ENCODE data around the gene ABTB1.

ABTB1 gene

DNA sequence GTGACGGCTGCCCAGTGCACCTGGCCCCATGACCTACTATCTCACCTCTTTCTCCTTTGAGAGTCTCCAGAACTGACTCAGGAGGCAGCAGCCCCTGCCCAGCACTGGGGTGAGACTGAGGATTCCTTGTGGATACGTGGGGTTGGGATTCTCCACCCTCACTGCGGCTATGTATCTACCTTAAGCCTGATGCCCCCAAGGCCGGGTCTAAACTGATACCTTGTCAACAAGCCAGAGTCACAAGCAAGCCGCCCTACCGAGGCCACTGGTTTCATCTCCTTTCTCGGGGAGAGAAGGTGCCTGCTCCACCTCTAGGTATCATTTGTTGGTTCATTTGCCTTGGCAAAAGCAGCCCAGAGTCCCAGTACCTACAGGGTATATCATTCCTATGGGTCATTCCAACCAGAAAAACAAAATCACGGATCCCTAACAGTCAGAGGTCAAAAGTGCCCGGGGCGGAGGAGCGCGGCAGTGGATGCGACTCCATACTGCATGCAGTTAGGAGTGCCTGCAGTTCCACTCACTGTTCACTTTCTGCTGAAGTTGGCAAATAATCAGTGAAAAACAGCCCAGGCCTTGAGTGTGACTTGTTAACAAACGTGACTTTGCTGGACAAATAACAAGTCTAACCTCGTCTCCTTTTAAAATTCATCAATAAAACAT, 47.5 kb downstream of the ABTB1 start:
- DNase-seq (ENCODE audit: low spot score) = no peak

DNA sequence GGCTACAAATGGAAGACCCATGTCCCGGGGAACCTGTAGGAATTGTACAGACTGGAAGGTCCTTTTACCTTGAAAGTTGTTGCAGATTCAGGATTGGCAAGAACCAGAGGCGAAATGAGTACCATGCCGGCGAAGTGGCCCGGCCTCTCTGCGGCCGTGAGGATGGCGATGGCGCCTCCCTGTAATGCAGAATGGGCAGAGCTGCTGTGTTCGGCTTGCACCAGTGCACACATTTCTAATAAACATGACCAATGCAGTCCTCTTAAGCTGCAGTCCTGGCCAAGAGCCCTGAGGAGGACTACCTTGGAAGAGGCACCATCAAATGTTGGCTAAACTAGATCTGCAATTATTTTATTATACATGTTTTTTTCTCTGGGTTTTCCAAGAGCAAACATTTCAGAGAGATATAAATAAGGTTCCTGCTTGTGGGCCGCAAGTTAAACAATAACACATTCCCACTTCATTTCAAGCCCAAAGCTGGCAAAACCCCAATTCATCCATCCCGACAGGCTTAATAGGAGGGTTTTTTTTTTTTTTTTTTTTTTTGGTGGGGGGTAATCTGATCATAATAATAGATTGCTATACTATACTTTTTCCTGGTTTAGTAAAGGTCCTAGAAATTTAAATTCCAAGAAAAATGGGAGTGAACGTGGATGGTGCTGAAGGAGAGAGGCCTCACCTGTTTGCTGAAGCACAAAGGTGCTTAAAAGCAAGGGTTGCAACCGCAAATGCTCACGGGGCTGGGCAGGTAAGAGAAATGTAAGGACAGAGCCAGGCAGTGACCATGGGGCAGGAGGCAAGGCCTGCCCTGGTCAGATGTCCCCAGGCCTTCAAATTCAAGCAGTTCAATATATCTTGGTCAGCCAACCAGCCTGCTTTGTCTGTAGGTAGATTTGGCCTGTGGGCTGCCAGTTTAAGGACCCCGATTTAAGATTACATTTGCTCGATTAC, 48.5 kb downstream of the ABTB1 start:
- no peak for DNase-seq (ENCODE audit: low spot score)

DNA sequence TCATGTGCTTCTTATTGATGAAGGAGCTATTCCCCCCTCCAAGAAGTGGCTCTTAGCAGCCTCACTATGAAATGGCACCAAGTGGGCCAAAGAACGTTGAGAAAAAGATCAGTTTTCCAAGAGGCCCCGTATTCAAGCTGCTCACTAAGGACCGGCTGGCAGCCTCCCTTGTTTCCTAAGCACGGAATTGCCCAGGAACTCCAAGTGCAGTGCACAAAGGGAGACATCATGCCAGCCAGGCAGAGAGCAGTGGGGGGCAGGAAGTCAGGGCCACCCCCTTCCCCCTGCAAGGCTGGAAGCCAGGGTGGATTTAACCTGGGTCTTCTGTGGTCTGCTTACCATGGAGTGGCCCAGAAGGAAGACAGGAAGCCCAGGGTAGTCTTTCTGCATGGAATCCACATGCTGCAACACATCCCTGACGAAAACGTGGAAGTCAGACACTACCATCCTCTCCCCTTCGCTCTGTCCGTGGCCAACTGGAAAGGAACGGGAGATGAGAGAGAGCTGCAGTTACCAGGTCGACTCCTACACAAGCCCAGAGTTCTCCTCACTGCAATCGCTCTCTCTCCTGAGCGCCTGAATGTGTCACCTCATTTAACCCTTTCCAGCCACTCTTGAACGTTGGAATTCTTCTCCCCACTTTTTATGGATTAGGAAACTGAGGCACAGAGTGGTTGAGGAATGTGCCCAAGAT, 49.5 kb downstream of the ABTB1 start:
- peak; percentile 68 for DNase-seq (ENCODE audit: low spot score)

DNA sequence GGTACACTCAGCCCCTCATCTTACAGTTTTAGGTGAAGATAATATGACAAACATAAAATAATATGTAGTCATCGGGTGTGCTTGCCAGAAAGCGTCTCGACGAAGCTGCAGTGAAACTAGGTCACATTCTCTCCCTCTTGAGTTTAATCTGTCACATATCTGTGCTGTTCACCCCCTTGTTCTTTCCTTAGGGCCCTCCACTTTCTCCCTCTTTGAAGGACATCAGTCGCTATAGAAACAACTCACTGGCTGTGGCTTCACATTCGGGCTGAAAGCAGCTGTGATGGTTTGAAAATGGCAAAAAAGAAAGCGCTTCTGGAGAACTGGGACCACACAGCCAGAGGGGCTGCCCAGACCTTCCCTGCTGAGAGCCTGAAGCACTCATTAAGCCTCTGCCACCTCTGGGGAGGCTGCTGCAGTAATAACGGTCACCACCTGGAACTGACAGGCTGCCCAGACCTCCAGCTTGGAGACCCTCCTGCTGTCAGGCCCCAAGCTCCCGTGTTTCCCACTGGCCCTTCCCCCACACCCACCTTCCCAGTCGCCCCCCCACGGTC, 50.3 kb downstream of the ABTB1 start:
- peak; percentile 56 for DNase-seq (ENCODE audit: low spot score)

DNA sequence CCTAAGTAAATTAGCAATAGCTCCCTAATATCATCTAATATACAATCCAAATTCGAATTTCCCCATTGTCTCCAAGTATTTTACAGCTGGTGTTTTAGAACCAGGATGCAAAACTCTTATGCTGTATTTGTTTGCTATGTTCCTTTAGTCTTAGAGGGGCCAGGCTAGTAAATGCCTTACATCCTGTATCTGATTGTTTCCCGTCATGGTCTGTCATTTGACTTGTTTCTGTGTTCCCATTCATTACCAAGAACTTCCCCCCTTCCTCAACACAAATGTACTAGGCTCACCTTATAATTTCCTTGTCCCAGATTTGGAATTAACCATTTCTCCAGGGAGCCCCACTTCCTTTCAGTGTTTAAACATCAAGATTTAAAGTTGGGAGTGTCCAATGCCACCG, 54.1 kb downstream of the ABTB1 start:
- DNase-seq (ENCODE audit: low spot score) = no peak

DNA sequence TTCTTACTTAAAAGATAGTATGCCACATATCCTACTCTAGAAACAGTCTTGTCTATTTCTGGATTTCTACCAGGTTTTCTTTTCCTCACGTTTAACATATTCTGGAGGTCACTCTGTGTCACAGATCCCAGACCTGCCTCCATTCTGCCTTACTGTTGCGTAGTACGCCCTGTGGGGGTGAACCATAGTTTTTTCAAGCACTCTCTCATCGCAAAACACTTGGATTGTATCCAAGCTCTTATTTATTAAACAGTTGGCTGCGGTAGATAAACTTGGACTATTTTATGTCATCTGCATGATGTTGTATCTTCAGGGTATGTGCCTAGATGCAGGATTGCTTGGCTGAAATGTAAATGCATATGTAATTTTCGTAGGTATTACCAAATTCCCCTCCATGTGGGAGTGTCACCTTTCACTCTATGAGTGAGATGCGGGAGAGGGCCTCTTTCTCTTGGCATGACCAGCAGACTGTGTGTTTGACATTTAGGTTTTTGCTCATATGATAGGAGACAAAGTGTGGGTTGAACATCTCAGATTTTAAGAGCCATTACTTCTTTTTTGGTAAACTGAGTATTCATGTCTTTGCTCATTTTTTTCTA, 55.8 kb downstream of the ABTB1 start:
- DNase-seq (ENCODE audit: low spot score) = no peak

DNA sequence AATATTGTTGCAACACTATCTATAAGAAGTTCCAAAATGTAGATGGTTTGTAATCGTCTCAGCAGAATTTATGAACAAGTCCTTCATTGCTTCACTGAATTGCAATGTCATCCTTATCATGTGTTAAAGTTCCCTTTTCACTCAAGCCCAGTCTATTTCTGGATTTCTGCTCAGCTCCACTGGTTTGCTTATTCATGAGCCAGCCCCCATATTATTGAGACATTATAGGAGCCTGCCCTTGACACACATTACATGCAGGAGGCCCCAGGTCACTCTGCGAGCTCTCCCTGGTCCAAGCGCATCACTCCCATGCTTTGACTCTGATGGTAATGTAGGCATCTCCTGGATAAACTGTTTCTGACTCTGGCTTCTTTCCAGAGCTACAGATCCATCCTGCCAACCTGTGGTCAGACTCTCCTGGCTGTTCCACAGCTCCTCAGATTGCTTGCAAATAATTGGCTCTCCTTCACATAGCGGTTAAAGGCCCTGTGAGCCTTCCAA, 56.9 kb downstream of the ABTB1 start:
- peak; percentile 97 for DNase-seq (ENCODE audit: low spot score)

DNA sequence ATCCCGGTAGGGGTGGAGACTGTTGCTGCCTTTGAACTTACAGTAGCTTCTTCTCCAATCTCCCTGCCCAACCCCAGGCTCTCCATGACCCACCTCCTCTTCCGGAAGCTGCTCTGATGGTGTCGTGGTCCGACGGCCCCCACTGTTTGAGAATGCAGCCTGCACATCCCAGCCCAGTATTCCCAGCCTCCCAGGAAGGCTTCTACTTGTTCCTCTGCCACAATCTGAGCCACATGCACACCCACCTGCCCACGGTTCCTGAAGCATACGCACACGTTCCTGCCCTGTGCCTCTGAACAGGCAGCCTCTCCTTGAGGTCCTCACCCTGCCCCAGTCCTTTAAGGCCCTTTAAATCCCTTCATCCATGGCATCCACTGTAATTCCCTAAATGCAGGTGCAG, 57.4 kb downstream of the ABTB1 start:
- no peak for DNase-seq (ENCODE audit: low spot score)
